ENCODE results near the gene SPIRE2.
"Not testable (repeated sequence)": the region's sequence is repeated elsewhere in the genome, so short reads cannot be mapped to it uniquely, and the experiment has no call there.

SPIRE2 gene

DNA sequence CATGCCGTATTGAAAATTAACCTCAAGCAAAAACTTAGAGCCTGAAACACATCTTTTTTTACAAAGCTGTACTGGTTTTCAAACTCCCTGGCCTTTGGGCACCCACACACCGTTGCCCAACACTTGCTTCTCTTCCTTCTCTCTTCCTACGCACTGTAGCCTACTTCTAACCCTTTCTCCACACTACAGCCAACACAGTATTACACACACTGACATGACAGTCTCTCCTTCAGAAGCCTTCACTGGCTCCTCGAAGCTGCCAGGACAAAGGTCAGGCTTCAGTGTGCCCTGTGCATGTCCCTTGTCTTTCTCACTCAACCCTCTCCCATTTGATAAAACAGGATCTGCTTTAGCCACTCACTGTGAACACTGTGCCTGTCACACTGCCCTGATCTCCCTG, 19.8 kb upstream of the SPIRE2 start:
- DNase-seq (ENCODE audit: low read depth in 2 of 2, low spot score in 1 of 2) = no peak

DNA sequence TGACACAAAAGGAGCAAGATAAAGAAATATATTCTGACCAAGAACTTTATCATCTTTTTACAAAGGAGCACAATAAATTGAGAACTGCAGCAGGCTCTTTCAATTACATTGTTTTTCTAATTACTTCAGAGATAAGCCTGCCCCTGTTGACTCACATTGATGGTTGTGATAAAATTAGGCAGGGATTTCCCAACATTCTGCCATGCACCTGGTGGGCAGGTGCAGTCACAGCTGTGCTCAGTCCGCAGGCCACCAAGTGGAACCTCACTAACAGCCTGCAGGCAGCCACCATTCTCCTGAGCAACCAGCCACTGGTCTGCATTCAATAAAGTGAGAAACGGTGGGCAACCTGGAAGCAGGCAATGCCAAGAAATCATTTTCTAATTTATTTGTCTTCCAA, 17.0 kb upstream of the SPIRE2 start:
- no peak for DNase-seq (ENCODE audit: low read depth in 2 of 2, low spot score in 1 of 2)

DNA sequence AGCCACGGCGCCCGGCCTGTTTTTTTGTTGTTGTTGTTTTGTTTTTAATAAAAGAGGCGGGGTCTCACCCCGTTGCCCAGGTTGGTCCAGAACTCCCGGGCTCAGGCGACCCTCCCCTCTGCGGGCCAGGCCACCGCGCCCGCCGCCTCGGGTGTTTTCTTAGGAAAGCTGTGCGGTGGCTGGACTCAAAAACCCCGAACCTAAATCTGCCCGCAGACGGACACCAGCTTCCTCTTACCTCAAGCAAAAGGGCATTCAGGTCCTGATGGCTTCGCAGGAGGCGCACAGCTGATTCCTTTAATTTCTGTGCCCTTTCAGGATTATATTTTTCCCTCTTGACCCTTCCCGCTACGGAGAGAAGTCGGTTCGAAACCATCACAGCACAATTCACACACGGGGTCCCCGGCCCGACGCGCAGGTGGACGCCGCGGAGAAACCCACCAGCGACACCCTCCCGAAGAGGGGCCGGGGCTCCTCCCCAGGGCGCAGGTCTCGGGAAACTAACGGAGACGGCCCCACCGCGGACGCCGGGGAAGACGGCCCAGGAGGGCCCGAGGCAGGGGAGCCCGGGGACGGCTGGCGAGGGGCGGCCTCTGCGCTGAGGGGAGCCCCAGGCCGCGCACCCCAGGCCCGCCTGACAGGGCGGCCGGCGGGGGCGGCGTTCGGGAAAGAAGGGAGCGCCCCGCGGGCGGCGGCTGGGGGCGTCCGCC, 12.5 kb upstream of the SPIRE2 start:
- DNase-seq (ENCODE audit: low read depth in 2 of 2, low spot score in 1 of 2) = no peak

- not testable (repeated sequence) for DNase-seq (ENCODE audit: low read depth in 2 of 2, low spot score in 1 of 2)
Observed at GRCh38 chr16:89818851-89819403, 9.3 kb upstream of the SPIRE2 start.

DNA sequence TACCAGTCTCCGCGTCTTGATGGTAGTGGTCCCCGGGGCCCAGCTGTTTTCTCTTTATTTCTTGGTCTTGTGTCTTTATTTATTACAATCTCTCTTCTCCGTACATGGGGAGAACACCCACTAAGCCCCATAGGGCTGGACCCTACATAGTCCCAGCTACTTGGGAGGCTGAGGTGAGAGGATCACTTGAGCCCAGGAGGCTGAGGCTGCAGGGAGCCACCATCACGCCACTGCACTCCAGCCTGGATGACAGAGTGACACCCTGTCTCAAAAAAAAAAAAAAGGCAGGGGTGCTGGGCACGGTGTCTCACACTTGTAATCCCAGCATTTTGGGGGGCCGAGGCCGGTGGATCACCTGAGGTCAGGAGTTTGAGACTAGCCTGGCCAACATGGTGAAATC, 8.8 kb upstream of the SPIRE2 start:
- not testable (repeated sequence) for DNase-seq (ENCODE audit: low read depth in 2 of 2, low spot score in 1 of 2)

DNA sequence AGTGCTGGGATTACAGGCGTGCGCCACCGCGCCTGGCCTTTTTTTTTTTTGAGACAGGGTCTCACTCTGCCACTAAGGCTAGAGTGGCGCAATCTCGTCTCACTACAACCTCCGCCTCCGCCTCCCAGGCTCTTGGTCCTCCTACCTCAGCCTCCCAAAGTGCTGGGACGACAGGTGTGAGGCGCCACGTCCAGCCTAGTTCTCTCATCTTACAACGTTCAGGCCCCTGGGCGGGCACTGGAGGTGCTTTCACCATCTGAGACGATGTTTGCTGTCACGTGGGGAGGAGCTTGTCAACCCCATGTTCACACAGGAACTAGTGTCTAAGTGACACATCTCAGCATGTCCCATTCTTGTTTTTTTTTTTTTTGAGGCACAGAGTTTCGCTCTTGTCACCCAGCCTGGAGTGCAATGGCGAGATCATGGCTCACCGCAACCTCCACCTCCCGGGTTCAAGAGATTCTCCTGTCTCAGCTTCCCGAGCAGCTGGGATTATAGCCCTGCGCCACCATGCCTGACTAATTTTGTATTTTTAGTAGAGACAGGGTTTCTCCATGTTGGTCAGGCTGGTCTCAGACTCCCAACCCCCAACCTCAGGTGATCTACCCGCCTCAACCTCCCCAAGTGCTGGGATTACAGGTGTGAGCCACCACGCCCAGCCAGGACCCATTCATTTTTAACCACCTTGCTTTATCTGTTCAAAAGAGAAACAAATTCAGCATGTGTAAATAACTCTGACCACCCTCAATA, 6.7 kb upstream of the SPIRE2 start:
- DNase-seq (ENCODE audit: low read depth in 2 of 2, low spot score in 1 of 2) = peak in 1 of 2 donors; percentile 21

DNA sequence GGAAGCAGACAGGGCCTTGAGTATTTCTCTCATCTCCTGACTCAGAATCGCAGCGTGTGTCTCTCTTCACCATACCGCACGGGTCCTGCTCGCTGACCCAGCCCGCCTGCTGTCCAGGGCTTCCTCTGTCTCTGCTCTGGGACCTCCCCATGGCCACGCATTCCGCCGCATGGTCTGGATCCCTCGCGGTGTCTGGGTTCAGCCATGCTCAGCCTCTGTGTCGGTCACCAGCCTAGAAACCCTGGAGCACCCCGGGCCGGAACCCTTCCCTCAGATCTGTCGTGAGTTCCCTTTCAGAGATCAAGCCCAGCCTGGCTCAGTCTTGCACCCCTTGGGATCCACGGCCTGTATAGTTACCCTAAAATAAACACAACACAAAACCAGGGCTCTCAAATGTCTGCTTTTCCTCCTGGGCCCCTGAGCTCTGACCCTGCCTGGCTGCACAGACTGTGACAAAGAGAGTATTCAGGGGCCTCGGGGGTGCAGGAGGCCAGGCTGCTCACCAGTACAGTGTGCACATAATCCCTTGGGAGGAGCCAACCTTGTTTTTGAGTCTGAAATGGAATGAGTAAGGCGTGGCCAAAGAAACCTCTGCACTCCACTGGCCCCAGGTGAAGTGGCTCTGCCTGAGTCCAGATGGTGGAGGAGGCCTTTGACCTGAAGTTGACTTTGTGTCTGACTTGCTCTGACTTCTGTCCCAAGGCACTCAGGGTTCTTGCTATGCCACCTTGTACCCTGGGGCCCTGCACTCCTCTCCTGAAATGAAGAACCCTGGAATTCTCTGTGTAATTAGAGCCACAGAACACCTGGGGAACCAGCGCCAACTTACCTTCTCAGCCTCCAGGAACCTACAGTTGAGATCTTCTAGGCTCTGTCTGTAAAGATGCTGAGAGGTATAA, 5.8 kb upstream of the SPIRE2 start:
- DNase-seq (ENCODE audit: low read depth in 2 of 2, low spot score in 1 of 2) = no peak

DNA sequence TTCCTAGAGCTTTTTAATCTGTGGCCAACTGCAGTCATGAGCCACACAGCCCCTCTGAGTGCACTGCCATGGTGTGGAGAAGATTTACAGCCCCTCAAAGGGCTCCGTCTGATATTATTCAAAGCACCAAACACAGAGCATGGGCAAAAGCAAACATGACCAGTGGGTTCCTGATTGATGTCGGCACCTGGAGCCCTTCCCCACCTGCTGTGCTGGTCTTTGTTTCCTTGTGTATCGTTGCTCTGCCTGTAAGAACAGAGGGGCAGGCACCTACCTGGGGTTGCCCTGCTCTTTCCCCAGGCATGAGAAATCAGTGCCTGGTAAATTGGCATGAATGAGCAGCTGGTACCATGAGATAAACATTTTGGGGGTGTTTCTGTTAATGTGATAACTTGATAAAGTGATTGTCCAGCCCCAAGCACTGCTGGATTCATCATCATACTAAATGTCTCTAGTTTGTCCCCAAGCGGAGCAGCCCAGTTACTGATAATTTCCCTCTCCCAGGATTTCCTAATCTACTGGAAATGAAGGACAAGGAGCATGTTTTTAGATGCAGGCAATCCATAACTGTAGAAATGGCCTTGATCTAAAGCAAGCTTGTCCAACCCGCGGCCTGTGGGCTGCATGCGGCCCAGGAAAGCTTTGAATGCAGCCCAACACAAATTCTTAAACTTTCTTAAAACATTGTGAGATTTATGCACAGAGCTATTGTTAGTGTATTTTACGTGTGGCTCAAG, 5.0 kb upstream of the SPIRE2 start:
- DNase-seq (ENCODE audit: low read depth in 2 of 2, low spot score in 1 of 2) = no peak

DNA sequence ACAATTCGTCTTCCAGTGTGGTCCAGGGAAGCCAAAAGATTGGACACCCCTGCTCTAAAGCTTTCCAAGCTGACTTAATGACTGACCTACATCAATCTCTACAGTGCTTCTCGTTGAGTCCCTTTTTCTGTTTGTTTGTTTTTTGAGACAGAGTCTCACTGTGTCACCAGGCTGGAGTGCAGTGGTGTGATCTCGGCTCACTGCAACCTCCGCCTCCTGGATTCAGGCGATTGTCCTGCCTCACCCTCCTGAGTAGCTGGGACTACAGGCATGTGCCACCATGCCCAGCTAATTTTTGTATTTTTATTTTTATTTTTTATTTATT, 4.5 kb upstream of the SPIRE2 start:
- not testable (repeated sequence) for DNase-seq (ENCODE audit: low read depth in 2 of 2, low spot score in 1 of 2)

DNA sequence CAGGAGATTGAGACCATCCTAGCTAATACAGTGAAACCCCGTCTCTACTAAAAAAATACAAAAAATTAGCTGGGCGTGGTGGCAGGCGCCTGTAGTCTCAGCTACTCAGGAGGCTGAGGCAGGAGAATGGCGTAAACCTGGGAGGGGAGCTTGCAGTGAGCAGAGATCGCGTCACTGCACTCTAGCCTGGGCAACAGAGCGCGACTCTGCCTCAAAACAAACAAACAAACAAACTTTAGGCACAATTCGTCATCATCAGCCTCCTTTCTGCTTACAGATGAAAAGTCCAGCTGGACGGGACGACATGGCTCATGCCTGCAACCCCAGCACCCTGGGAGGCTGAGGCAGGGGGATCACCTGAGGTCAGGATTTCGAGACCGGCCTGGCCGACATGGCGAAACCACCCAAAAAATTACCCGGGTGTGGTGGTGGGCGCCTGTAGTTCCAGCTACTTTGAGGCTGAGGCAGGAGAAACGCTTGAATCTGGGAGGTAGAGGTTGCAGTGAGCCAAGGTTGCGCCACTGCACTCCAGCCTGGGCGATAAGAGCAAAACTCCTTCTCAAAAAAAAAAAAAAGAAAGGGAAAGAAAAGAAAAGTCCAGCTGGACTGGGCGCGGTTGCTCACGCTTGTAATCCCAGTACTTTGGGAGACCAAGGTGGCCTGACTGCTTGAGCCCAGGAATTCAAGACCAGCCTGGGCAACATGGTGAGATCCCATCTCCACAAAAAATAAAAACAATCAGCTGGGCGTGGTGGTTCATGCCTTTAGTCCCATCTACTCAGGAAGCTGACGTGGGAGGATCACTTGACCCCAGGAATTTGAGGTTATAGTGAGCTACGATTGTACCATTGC, 1.5 kb upstream of the SPIRE2 start:
- DNase-seq (ENCODE audit: low read depth in 2 of 2, low spot score in 1 of 2) = no peak

- no peak for DNase-seq (ENCODE audit: low read depth in 2 of 2, low spot score in 1 of 2)
Observed at GRCh38 chr16:89827383-89828198, 684 bp upstream of the SPIRE2 start.

DNA sequence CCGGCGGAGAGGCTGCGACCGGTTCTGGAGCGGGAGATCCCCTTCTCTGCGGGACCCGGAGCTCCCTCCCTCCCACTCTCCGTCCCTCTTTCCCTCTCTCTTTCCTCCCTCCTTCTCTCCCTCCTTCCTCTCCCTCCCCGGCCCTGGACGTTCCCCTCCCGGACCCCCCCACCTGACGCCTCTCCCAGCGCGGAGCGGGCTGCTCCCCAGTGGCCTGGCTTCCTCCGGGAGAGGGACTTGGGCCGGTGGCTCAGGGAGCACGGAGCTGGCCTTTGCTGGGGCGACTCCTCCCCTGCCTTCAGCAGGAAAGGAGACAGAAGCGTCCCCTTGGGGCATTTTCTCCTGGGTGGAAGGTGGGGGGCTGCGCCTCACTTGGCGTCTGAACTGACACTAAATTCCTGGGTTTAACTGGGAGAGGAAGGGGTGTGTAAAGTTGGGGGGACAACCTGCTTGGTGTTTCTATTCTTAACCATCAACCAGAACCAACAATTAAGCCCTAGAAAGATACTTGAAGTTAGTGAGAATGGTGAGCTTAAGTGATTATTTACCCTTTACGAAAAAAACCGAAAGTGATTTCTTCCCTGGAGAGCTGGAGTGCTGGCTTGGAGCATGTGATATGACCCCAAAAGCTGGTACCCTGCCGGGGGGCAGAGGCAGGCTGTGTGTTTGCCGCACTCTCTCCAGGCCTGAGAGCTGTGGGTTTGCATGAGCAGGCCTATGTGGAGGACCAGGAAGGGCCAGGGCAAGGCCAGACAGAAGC, 775 bp downstream of the SPIRE2 start:
- DNase-seq (ENCODE audit: low read depth in 2 of 2, low spot score in 1 of 2) = no peak

- DNase-seq (ENCODE audit: low read depth in 2 of 2, low spot score in 1 of 2) = no peak
Observed at GRCh38 chr16:89829630-89830437, 1.6 kb downstream of the SPIRE2 start.

GRCh38 chr16:89831810-89832328, 3.6 kb downstream of the SPIRE2 start:
- no peak for DNase-seq (ENCODE audit: low read depth in 2 of 2, low spot score in 1 of 2)

- DNase-seq (ENCODE audit: low read depth in 2 of 2, low spot score in 1 of 2) = not testable (repeated sequence)
Observed at GRCh38 chr16:89833664-89834363, 5.5 kb downstream of the SPIRE2 start.

- not testable (repeated sequence) for DNase-seq (ENCODE audit: low read depth in 2 of 2, low spot score in 1 of 2)
Observed at GRCh38 chr16:89834813-89835363, 6.6 kb downstream of the SPIRE2 start.
